ENCODE results near the gene PTGDR2.

GRCh38 chr11:60847281-60847680 is 8.5 kb downstream of the PTGDR2 start:
- no peak for TF ChIP-seq HMGN3 (IDR thresholded peaks at IDR 0.05; ENCODE audit: borderline replicate concordance, extremely low read depth, insufficient read length, low read depth, low read length)
- no peak for TF ChIP-seq HDAC1 (IDR thresholded peaks at IDR 0.05)
- TF ChIP-seq RFX1 (IDR thresholded peaks at IDR 0.05) = no peak
- TF ChIP-seq PHB2 (IDR thresholded peaks at IDR 0.05; ENCODE audit: low read depth) = no peak
- TF ChIP-seq, protein P1, sequence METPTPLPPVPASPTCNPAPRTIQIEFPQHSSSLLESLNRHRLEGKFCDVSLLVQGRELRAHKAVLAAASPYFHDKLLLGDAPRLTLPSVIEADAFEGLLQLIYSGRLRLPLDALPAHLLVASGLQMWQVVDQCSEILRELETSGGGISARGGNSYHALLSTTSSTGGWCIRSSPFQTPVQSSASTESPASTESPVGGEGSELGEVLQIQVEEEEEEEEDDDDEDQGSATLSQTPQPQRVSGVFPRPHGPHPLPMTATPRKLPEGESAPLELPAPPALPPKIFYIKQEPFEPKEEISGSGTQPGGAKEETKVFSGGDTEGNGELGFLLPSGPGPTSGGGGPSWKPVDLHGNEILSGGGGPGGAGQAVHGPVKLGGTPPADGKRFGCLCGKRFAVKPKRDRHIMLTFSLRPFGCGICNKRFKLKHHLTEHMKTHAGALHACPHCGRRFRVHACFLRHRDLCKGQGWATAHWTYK (CRISPR knock-in tag; IDR thresholded peaks at IDR 0.05) = no peak
- TF ChIP-seq HBP1 (CRISPR knock-in tag; IDR thresholded peaks at IDR 0.05) = no peak
- no peak for TF ChIP-seq RAD21 (CRISPR knock-in tag; conservative IDR thresholded peaks at IDR 0.05 in 1 of 2, IDR thresholded peaks at IDR 0.05 in 1 of 2)
- no peak for TF ChIP-seq SRF (CRISPR knock-in tag; IDR thresholded peaks at IDR 0.05)

Data from K562 (cell line).